HFF-Myc (cell line): Measurements from ENCODE around the gene ANXA3.

Experiments
- DNase-seq: peaks from one replicate; pipeline ENCODE4 v3.0.0-alpha.2; 2011; ENCODE audit warnings: low read depth; ENCODE audit errors: extremely low read depth
- H3K4me3 ChIP-seq: replicated peaks from 2 replicates; pipeline ENCODE4 v1.5.1; 2011; ENCODE audit warnings: low read depth, mild to moderate bottlenecking, control low read depth, low read length
- TF ChIP-seq, protein P1 (sequence below): IDR thresholded peaks from 2 replicates; pipeline ENCODE4 v1.5.1; 2012; ENCODE audit warnings: mild to moderate bottlenecking, low read depth, low read length, control low read depth; ENCODE audit errors: missing control alignments

ANXA3 gene

DNA sequence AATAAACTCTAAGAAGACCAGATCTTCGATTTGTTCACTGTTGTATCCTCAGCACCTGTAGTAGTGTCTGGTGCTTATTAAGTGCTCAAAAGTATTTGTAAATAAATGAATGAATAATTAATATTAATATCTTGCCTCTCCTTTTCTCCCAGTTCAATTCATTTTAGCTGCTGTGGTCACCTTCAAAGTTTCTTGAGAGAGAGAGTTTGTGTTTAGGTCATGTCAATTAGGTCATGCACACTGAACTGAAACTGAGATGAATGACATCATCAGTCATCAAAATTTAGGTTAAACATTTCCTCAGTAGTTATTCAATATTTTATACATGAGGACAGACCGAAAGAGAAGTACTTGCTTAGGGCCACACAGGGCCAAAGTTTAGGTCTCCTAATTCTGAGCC, 73.5 kb downstream of the ANXA3 start:
- no peak overlapping the region for H3K4me3 ChIP-seq
- TF ChIP-seq, protein P1, sequence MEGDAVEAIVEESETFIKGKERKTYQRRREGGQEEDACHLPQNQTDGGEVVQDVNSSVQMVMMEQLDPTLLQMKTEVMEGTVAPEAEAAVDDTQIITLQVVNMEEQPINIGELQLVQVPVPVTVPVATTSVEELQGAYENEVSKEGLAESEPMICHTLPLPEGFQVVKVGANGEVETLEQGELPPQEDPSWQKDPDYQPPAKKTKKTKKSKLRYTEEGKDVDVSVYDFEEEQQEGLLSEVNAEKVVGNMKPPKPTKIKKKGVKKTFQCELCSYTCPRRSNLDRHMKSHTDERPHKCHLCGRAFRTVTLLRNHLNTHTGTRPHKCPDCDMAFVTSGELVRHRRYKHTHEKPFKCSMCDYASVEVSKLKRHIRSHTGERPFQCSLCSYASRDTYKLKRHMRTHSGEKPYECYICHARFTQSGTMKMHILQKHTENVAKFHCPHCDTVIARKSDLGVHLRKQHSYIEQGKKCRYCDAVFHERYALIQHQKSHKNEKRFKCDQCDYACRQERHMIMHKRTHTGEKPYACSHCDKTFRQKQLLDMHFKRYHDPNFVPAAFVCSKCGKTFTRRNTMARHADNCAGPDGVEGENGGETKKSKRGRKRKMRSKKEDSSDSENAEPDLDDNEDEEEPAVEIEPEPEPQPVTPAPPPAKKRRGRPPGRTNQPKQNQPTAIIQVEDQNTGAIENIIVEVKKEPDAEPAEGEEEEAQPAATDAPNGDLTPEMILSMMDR, result no peak
- DNase-seq, result no peak

DNA sequence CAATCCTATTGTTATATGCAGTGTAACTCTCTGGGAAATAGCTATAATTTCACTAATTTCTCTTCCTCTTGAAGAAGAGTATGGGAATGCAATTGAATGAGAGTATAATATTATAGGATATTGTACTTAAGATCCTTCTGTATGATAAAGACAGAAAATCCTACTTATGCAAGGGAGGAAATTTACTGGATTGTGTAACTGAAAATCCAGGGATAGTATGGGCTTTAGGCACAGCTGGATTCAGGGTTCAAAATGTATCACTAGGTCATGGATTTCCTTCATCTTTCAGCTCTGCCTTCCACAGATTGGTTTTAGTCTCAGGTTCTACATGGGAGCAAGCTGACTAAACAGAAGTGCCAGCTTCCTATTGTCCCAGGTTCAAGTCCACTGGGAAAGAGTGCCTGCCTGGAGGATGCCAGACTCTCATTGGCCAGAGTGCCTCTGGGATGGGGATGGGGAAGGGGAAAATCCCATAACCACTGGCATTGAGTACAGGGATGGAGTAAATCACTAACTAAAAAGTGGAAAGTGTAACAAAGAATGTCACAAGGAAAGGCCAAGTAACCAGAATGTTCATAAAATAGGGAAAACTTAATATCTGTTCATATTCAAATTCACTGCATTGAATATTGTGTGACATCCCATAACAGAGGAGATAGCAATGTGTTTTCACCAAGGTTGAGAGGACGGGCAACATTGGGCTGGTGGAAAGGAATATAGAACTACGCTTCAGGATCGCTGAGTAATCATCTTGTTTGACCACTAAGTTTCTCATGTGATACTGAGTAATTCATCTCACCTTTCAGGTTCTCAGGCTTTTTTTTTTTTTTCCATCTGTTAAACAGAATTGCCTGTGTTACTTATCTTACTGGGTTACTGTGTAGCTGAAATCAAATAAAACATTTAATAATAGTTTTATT, 75.7 kb downstream of the ANXA3 start:
- H3K4me3 ChIP-seq, result no peak overlapping the region
- TF ChIP-seq, protein P1, result no peak
- no peak for DNase-seq

DNA sequence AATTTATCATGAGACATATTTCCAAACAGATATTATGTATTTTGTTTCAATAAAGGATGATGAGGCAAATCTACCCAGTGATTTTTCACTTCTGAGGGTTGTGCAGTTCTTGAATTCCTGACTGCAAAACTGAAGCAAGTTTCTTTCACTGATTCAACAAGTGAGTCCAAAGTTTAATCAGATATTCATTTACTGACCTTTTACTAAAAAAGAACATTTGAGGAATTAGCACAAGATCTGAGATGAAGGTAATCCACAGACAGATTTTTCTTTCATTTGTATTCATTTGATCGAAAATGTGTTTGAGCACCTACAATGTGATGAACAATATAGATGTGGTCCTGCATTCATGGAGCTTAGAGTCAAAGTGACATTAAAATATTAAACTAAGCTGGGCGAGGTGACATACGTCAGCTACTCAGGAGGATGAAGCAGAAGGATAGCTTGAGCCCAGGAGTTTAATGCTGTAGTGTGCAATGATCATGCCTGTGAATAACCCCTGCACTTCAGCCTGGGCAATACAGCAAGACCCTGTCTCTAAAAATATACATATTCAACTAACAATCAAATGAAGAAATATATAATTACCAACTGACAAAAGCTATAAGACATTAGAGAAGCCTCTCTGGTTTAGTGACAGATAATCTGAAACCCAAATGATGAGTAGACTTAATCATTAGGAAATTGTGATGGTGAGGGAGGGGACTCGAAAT, 76.6 kb downstream of the ANXA3 start:
- TF ChIP-seq, protein P1, result no peak
- no peak overlapping the region for H3K4me3 ChIP-seq
- DNase-seq, result no peak

DNA sequence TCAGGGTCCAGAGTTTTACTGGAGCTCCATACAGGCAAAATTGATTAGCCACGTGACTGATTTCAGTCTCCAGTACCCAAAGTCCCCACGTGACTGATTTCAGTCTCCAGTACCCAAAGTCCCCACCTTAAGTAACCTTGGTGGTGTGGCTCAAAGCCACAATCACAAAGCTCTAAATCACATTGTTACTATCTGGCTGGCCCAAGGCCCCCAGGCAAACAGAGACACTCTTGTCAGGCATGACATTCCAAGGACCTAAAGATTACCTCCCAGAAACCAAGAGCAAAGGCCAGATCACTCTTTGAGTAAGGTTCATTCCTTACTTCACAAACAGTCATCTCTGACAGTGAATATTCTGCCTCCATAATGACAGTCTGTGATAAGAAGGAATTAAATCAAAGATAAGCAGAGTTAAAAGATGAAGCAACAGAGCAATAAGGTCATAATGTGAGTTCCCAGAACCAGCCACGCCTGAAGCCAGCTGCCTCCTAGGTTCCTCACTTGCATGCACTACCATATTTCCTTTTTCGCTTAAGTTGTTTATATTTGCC, 78.5 kb downstream of the ANXA3 start:
- no peak overlapping the region for H3K4me3 ChIP-seq
- TF ChIP-seq, protein P1, result no peak
- DNase-seq, result no peak

DNA sequence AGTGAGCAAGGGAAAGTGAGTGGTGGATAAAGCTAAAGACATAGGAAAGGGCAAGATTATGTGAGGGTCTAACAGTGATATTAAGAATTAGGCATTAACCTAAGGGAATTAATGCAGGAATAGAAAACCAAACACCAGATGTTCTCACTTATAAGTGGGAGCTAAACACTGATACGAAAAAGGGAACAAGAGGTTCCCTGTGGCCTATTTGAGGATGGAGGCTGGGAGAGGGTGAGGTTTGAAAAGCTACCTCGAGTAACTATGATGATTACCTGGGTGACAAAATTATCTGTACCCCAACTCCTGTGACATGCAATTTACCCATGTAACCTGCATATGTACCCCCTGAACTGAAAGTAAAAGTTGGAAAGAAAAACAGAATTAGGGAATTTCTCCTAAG, 79.0 kb downstream of the ANXA3 start:
- TF ChIP-seq, protein P1, result no peak
- H3K4me3 ChIP-seq, result no peak overlapping the region
- no peak for DNase-seq

DNA sequence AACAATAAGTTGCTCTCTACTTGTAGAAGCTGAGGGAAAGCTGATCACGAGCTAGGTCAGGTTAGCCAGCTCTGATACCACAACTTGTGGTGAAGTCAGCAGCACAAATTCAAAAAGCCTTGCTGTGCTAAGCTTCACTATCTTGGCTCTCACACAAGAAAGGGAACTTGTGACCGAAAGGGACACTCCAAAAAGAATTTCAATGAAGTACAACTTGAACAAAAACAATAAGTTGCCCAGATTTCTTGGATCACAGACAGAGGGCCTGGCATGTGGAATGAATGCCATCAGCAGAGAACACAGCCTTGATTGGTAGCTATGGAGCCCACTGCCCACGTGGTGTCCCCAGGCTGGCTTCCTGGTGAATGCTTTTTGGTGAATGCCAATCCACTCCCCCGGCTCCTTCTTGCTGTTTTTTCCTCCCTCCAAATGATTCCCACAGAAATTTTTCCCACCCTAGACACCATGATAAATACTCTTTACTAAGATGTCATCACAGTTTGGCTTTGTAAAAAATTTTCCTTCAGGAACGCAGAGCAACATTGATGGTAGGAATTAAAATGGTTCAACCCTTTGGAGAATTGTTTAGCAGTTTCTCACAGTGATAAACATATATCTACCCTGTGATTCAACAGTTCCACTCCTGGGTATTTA, 82.6 kb downstream of the ANXA3 start:
- TF ChIP-seq, protein P1, result no peak
- no peak overlapping the region for H3K4me3 ChIP-seq
- DNase-seq, result no peak
